NCI-H2029 (cell line): Measurements from ENCODE around the gene SPOCK1.

Source experiments
- DNase-seq: peaks from one replicate; lab custom pipeline; 2025; lab: John Stamatoyannopoulos, UW

SPOCK1 gene

DNA sequence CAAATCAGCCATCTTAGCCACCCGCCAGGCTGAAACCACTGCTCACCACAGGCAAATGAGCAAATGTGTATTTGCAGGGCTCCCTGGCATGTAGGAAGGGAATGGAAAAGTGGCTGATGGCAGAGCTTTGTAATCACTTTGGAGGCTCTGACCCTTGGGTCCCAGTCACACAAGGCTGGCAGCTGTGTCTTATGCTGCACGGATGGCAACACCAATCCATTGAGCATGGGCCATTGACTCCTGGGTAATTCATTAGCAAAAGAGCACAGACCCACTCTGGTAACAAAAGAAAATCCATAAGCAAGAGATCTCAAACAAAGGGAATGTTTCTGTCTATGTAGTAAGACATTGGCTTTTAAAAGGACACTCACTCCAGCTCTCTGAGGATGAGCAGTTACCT is 57.6 kb downstream of the SPOCK1 start:
- DNase-seq = no peak

DNA sequence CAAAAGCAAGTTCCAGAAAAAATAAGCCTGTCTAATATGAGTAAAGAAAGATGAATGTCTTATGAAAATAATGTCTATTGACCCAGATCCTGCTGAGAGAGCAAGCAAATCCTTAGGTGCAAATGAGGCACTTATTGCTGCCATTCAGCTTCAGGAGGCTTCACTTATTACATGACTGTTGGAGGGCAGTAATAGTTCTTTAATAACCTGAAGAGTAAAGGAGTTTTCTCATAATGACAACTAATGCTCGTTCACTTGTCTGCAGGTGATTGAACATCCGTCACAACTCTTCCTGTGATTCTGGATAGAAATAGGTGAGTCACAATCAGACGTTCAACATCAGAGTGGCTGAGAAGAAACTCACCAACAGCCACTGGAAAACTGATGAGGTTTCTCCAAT is 58.3 kb downstream of the SPOCK1 start:
- no peak for DNase-seq

DNA sequence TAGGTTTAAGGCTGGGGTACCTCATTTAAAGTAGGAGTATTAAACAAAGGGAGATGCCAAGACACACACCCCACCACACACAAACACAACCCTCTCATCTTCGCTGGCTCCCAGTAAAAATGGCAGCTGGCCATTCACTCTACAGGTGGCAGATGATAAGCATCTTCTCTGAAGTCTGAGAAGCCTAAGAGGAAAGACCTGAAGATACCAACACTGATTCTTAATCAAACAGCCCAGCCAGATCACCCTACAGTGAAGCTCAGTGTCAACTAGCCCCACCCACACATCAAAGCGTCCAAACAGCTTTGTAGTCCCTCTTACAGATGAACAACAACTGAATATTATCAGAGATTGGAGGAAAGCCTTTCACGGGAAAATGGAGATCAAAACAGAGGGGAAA is 59.5 kb downstream of the SPOCK1 start:
- no peak for DNase-seq

DNA sequence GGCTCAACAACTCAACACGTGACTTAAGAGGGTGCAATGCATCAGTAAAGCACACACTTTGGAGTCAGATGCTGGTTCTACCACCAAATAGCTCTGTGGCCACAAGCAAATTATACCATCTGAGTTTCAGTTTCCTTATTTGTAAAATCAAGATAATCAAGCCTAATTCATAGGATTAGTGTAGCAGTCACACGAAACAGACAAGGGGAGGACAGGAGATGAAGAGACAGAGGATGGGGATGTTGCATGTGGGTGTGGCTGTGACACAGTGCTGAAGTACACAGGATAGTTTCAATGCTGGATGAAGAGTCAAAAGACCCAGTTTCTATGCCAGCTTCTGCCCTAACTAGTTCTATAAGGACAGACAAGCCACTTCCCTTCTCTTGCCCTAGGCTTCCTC is 60.2 kb downstream of the SPOCK1 start:
- no peak for DNase-seq

DNA sequence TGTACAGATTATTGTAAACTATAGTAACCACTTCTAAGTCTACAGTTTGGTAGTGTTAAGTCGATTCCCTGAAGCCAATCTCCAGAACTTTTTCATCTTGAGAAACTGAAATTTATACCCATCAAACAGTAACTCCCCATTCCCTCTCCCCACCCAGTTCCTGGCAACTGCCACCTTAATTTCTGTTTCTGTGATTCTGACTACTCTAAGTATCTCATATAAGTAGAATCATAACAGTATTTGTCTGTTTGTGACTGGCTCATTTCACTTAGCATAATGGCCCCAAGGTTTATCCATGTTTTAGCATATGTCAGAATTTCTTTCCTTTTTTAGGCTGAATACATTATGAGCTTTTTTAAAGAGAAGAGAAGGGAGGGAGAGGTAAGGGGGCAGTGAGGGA is 61.4 kb downstream of the SPOCK1 start:
- DNase-seq = no peak

DNA sequence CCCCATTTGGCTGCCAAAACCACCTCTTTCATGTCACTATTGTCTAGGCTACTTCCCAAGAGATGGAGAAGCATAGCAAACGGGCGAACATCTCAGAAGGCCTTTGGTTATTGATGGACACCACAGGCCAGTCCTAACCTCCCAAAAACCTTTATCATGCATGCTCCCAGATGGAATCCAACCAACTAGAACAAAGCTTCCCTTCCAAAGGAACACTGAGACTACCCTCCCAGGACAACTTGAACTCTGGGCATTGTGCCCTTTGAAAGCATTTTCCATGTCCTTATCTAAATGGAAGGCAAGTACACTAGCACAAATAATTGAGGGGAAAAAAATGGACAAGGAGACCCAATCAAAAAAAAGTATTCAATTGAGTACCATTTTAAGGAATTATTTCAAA is 65.6 kb downstream of the SPOCK1 start:
- DNase-seq = no peak

DNA sequence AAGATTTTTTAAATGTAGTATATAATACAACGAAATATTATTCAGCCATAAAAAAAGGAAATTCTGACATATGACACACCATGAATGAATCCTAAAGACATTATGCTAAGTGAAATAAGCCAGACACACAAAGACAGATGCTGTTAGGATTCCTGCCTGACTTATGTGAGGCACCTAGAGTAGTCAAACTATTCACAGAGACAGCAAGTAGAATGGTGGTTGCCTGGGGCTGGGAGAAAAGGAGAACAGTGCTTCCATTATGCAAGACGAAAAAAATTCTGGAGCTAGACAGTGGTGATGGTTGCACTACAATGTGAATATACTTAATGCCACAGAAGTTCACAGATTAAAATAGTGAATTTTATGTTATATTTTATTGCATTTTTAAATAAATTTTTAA is 66.8 kb downstream of the SPOCK1 start:
- DNase-seq = no peak

DNA sequence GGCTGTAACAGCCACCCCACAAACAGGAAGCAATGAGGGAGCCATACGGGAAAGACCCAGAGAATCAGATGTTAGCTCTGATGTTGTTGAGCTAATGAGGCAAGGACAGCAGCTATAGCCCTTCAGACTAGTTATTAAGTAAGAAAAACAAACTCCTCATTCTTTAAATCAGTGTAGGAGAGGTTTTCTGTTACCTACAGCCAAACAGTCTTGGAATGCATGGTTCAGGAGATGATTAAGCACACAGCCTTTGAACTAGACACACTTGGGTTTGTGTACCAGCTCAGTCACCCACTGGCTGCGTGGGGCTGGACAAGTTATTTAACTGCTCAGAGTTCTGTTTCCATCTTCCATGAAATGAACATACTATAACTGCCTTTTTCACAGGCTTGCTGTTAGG is 68.1 kb downstream of the SPOCK1 start:
- DNase-seq = no peak

DNA sequence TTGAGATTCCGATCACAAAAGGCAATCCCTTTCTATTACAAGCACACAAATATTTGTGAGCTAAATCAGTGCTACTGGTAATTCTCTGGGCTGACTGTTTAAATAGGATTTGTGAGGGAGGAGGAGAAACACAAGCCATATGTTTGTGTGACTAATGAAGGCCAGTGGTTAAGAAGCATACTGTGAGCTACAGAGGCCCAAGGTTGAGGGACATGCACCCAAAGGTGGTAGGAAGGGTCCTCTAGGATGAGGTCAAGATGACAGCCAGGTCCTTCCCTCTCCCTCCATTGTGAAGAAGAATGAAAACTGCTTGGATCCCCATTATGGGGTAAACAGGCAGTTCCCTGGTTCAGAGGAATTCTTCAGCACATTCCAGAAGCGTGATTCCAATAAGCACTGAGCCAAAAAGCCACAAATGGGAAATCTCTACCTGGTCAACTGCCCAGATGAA is 83.9 kb downstream of the SPOCK1 start:
- no peak for DNase-seq

DNA sequence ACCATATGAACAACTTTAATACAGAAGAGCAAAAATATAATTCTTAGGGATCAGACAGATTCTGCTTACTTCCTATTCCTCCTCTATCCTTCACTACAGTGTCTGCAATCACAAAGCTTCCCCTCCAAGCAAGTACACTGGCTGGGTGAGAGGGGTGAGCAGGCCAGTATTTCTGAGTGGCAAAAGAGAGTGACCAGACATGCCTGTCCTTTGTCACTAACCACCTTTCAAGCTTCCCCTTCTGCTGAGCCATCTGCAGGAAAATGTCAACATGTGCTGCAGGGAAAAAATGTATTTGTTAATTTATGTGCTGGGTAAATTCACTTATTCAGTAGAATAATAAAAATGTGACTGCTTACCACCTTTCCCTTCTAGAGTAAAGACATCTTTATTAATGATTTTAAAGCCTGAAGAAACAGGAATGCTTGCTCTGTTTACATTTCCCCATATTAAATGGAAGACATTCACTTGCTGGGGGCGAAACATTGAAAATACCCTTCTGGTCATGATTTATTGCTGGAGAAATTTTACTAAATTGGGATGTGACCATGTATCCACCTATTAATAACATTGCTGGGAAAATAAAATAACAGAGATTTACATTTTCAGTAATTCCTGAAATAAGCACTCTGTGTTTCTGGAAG is 84.9 kb downstream of the SPOCK1 start:
- no peak for DNase-seq

DNA sequence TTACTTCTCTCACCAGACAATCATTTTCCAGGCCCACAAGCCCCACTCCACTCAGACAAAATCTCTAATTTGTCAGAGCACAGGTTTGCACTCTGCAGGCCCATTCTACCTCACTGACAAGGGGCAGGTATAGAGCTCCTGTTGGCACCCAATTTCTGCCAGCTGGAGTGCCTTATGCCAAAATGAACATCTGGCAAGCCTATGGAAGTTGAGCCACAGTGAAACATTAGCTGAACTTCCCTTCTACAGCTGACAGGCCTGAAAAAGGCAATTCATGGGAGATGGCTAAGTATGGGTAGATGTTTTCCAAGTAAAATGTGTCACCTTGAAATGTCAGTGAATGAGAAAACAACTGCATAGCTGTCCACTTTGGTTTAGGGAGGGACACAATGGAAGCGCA is 87.0 kb downstream of the SPOCK1 start:
- no peak for DNase-seq

DNA sequence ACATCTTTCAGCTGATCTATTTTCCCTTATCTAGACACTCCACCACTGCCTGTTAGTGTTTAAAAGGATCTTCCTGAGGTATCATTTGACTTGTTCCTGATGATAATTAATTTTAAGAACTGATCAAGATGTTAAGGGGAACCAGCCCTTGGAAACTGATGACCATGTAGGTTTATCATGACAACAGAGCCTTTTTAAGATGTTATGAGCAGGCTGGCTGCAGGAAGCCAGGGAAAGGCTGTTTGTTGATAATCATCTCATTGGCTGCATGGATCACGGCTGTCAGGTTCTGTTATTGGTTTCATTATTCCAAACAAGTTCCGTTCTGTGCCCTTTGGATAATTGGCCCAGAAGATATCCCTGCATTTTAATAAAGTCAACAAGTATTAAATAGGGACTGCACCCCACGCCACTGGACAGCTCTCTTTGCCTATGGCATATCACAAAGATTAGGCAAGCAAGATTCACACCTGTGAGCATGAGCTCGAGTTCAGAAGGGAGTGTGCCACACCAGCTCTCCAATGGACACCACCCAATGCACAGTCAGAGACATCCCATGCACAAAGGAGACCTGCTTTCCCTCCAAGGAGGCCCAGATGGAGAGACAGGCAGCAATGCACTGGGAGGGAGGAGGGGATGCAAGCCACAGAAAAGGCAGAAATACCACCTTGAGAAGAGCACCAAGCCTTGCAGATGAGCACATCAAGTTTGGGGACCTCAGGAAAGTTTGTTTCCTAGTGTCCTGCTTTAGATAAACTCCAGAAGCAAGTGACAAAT is 88.7 kb downstream of the SPOCK1 start:
- DNase-seq = no peak

DNA sequence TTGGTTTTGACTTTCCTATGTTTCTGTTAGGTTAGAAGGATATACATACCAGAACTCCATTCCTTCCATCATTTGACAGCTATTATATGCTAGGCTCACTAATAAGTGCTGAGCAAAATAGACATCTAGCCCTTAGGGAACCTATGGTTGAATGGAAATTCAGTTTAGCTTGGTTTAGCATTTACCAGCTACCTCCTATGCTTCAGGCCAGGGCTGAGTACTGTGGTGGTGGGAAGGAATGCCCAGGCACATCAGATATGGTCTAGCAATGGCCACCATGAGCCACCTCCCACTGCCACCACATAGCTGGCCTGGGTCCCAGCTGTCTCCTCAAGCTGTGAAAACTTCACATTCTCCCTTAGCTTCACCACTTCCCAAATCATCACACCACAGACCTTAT is 89.4 kb downstream of the SPOCK1 start:
- no peak for DNase-seq

DNA sequence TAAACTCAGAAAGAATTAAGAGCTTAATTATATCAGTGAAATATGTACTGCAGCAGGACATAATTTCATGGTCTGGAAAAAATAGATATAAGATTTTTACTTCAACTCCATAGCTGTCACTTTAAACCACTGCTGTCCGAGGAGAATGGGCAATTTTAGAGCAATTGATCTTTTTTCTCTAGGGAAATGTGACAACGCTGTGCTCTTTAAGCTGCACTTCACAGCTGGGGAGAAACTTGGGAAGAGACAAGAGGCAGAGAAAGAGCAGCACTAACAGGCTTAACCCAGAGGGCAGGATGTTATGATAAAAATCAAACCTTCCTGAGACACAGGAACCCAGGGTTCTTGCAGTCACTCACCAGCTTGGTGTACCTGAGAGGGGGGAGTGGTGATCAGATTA is 92.0 kb downstream of the SPOCK1 start:
- no peak for DNase-seq

DNA sequence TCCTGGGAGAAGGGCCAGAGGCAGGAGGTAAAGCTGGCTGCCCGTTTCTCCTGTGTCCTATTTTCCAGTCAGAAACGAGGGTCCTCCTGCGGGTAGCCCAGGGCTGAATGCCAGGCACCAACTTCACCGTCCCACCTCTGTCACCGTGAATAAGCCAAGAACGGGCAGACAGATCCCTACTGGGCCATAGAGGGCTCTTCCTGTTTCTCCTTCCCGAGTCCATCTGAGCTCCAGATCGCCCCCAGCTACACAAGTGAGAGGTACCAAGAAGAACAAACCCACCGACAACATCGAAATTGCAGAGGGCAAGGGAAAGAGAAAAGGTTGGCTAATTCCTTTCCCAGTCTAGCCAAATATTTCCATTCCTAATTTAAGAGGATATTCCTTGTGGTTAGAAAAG is 93.7 kb downstream of the SPOCK1 start:
- no peak for DNase-seq

DNA sequence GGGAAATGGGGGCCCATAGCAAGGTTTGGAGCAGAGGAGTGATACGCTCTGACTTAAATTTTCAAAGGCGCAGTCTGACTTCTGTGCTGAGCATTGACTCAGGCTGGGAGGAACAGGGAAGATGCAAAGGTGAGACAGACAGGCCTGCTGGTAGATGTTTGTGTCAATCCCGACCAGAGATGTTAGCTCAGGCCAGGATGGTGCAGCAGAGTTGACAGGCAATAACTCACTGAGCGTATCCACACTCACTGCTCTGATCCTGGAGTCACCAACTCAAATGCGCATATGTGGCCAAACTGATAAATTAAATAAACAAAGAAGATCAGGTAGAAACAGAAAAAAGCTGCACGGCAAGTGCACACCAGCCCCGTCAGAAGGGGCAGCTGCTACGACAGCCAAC is 95.3 kb downstream of the SPOCK1 start:
- no peak for DNase-seq

DNA sequence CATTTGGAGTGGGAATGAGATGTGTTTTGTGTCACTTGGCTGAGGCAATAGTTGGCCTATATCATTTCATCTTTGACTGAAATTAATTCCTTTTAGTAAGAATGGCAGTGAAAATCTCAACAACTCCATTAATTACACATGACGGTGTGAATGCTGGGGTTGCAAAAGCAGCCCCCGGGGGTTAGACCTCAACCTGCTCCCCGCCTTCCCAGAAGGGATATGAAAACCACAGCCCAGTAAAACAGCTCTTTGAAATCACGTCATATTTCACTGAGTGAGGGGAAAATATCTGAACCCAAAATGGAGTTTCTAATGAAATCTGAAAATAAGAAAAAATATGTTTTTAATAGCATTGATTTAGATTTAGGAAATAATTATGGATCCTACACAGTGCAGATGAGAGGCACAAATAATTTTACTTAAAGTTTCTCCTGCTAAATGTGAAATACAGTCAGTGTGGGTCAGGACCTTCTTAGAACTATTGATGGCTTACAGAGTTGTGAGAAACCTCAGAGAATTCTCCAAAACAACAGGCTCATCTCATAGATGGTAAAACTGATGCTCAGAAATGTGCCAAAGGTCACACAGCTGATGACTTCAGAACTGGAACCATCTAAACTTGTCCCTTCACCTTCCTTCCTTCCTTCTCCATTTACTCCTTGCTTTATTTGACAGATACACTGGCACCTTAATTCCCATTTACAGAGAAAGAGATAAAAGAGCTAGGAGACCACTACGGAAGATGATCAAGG is 96.5 kb downstream of the SPOCK1 start:
- DNase-seq = no peak

DNA sequence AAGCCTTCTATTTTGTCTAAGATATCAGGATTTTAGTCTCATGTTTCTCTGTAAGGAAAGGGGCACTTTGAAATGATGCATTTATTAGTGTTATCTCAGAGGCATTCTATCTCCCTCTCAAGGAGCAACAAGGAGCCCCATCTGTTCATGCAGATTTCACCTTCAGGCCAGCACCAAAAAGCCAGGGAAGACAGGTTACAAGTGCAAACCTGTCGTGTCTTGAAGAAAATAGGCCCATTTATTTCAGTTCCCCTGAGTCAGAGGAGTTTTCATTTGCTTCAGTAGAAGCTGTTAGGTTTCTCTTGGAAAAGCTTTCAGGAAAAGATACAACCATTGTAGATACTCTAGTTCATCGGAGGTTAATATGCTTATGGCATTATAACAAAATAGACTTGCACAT is 97.2 kb downstream of the SPOCK1 start:
- DNase-seq = no peak

DNA sequence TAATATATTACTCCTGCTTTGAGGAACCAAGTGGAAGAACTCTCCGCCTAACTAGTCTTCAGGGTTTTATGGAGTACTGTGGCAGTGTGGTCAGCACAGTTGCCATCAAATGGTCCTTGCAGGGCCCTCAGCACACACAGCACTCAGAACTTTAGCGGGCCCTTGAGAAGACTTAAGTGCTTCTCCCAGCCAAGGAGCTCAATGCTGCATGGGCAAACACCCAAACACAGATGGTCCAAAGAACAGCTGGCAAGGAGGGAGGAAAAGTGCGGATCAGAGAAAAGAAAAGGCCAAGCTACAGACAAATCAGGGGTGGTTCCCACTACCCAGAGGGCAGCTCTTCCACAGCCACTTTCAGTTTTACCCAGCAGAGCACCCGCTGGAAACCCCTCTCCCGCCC is 98.6 kb downstream of the SPOCK1 start:
- no peak for DNase-seq

DNA sequence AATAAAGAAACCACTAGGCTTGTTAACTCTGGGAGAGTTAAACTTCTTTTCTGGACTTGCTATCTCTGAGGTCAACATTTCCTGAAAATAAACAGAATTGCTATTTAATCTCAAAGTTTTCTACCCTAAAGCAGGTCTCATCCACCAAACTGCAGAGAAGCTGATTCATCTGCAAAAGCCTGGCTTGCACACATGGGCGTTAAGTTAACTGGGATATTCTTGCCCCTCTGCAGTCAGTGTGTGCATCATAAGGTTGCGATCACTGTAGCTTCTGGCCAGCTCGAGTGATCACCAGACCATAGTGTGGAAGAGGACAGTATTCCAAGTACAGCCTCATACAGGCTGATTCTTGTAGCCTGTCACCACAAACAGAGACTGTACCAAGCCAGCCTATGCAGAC is 99.2 kb downstream of the SPOCK1 start:
- DNase-seq = no peak

DNA sequence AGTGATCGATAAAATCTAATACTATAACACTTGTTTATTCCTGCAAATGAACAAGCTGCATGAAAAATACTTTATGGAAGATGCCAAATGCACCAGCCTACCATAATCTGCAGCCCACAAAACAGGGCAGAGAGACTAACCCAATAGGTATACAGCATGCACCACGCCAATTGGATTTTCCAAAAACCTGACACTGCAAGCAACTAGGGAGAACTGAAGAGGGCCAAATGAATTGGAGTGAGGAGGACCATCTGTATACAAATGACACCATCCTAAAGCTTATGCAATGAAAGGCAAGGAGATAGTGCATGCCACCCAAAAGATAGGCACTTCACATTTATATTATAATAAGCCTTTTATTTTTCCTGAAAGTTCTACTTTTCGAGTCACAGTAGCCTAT is 100.4 kb downstream of the SPOCK1 start:
- DNase-seq = no peak

DNA sequence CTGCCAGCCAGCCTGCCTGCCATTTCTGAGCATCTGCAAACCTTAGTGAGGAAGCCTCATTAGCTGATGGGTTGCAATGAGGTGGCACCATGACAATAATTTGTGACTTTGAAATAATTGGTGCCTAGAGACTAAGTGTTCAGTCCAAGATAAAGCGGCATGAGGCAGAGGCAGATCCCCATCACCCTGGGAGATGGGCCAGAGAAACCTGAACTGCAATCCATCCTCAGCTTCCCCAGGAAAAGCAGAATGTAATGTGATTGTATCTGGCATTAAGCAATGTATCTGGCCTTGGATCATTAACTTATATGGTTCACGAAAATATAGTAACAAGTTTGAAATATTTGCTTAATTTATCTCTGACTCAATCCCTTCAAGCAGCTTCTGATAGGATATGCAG is 101.0 kb downstream of the SPOCK1 start:
- DNase-seq = no peak
